ENCODE data around the gene HOXB9. TPM values are rescaled to one million over a fixed set of nuclear protein-coding genes. Genes with fewer than 3 reads are reported as not detected.

The HOXB9 gene
- total and polyA plus RNA-seq, 9 of the 15 experiments (the other 6 are each of a cell fraction or from before 2014, with no cell fraction given), result 3.1 to 196 (median 77.6) TPM

DNA sequence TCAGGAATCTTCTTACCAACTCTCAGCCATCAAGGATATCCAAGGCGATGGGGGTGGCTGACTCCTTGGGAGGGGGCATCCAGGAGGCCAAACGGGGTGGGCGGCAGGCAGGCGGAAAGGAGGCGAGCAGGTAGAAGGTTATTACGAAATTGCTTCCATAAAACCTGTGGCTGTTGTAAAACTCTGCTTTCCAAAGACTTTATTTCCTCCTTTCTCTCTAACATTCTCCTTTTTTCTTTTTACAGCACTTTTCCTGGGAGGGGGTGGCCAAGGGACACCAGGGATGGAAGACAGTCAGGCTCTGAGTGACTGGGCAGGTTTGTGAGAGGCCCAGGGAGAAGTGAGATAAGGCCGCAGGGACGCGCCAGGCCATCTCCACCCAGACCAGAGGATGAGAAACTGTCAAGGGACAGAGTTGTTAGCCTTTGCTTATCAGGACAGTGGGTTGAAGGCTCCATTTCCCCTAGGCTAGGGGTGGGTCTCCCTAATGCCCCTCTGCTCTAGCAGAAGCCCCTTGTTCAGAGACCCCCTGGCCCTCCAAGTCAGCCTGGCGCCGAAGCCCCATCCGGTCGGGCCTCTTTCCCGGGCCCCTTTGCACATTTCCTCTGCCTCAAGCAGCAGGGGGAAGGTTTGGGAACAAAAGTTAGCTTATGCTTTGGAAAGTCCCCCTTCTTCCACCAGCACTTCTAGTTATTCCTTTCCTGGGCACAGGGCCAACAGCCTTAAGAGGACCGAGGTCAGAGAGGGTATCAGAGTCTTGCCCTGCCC lies 5.0 kb upstream of the HOXB9 start (continued):
- TF ChIP-seq SMARCC2 (IDR thresholded peaks at IDR 0.05; ENCODE audit: low read depth), result peak; percentile 82
- no peak for TF ChIP-seq IRF2 (CRISPR knock-in tag; IDR thresholded peaks at IDR 0.05)
- TF ChIP-seq SMAD4 (CRISPR knock-in tag; conservative IDR thresholded peaks at IDR 0.05), result peak; percentile 85
- TF ChIP-seq GATA2 (CRISPR knock-in tag; IDR thresholded peaks at IDR 0.05), result peak; percentile 77; the same call in 1 of the 2 replicates
- TF ChIP-seq, protein P1, sequence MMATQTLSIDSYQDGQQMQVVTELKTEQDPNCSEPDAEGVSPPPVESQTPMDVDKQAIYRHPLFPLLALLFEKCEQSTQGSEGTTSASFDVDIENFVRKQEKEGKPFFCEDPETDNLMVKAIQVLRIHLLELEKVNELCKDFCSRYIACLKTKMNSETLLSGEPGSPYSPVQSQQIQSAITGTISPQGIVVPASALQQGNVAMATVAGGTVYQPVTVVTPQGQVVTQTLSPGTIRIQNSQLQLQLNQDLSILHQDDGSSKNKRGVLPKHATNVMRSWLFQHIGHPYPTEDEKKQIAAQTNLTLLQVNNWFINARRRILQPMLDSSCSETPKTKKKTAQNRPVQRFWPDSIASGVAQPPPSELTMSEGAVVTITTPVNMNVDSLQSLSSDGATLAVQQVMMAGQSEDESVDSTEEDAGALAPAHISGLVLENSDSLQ (IDR thresholded peaks at IDR 0.05), result peak; percentile 91
- peak; percentile 93 for TF ChIP-seq ATF7 (IDR thresholded peaks at IDR 0.05)
- no peak for TF ChIP-seq ATF1 (CRISPR knock-in tag; IDR thresholded peaks at IDR 0.05)
- peak; percentile 53 for TF ChIP-seq ATF1 (tag; IDR thresholded peaks at IDR 0.05)
- TF ChIP-seq POLR2H (tag; IDR thresholded peaks at IDR 0.05; ENCODE audit: low read depth), result peak; percentile 39; the same call in 1 of the 2 replicates
- TF ChIP-seq CBFA2T2 (conservative IDR thresholded peaks at IDR 0.05), result peak; percentile 65
- peak; percentile 84 for TF ChIP-seq MEIS2 (IDR thresholded peaks at IDR 0.05; ENCODE audit: partially characterized antibody)
- TF ChIP-seq MYC (IDR thresholded peaks at IDR 0.05; ENCODE audit: low read depth, low read length), result peak; percentile 59
- no peak for TF ChIP-seq MYC (CRISPR knock-in tag; IDR thresholded peaks at IDR 0.05; ENCODE audit: borderline replicate concordance, low read depth)
- no peak for TF ChIP-seq ZNF212 (CRISPR knock-in tag; IDR thresholded peaks at IDR 0.05)
- TF ChIP-seq ZZZ3 (IDR thresholded peaks at IDR 0.05), result no peak
- peak; percentile 83; the same call in 1 of the 2 replicates for TF ChIP-seq MTA3 (IDR thresholded peaks at IDR 0.05; ENCODE audit: borderline replicate concordance)
- TF ChIP-seq ZBTB17 (CRISPR knock-in tag; IDR thresholded peaks at IDR 0.05), result no peak
- peak; percentile 81 for TF ChIP-seq NCOR1 (IDR thresholded peaks at IDR 0.05)
- TF ChIP-seq YY1 (IDR thresholded peaks at IDR 0.05; ENCODE audit: borderline replicate concordance in 1 of 3, control insufficient read depth in 1 of 3, extremely low read depth in 1 of 3, insufficient read depth in 3 of 3, insufficient read length in 1 of 3, insufficient replicate concordance in 2 of 3, low read depth in 1 of 3, low read length in 2 of 3), result peak in 1 of 3 experiments; percentile 48
- TF ChIP-seq GTF2B (IDR thresholded peaks at IDR 0.05; ENCODE audit: extremely low read depth, insufficient read length), result peak; percentile 64
- TF ChIP-seq, protein P2, sequence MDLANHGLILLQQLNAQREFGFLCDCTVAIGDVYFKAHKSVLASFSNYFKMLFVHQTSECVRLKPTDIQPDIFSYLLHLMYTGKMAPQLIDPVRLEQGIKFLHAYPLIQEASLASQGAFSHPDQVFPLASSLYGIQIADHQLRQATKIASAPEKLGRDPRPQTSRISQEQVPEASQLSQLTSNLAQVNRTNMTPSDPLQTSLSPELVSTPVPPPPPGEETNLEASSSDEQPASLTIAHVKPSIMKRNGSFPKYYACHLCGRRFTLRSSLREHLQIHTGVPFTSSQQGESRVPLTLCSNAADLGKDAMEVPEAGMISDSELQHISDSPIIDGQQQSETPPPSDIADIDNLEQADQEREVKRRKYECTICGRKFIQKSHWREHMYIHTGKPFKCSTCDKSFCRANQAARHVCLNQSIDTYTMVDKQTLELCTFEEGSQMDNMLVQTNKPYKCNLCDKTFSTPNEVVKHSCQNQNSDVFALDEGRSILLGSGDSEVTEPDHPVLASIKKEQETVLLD (IDR thresholded peaks at IDR 0.05), result 0 out of 2 replicates have a peak, but pooled peaks have one; percentile 33
- TF ChIP-seq FOXP1 (CRISPR knock-in tag; IDR thresholded peaks at IDR 0.05), result 0 out of 2 replicates have a peak, but pooled peaks have one; percentile 25
- TF ChIP-seq, protein P3, sequence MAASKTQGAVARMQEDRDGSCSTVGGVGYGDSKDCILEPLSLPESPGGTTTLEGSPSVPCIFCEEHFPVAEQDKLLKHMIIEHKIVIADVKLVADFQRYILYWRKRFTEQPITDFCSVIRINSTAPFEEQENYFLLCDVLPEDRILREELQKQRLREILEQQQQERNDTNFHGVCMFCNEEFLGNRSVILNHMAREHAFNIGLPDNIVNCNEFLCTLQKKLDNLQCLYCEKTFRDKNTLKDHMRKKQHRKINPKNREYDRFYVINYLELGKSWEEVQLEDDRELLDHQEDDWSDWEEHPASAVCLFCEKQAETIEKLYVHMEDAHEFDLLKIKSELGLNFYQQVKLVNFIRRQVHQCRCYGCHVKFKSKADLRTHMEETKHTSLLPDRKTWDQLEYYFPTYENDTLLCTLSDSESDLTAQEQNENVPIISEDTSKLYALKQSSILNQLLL (CRISPR knock-in tag; IDR thresholded peaks at IDR 0.05; ENCODE audit: borderline replicate concordance), result no peak
- TF ChIP-seq YBX1 (IDR thresholded peaks at IDR 0.05), result no peak
- 0 out of 2 replicates have a peak, but pooled peaks have one; percentile 51 for TF ChIP-seq CHCHD3 (CRISPR knock-in tag; IDR thresholded peaks at IDR 0.05)

Data from K562 (cell line).